ENCODE results near the gene HPSE2. TPM values are rescaled to one million over a fixed set of nuclear protein-coding genes. Genes with fewer than 3 reads are reported as not detected.

The HPSE2 gene
- total and polyA plus RNA-seq, 2 of the 8 experiments (the other 6 are each of a cell fraction or from before 2014, with no cell fraction given), result 0.41 to 0.58 TPM

DNA sequence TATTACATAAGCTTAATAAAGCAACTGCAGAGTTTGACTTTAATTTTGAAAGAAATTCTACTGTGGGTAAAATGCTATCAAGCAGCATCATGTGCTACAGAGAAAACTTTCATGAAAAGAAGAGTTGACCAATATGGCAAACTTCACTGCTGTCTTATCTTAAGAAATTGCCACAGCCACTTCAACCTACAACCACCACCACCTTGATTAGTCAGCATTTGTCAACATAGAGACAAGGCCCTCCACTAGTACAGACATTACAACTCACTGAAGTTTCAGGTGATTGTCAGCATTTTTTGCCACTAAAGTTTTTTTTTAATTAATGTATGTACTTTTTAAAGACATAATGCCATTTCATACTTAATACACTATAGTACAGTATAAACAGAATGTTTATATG is 350.3 kb downstream of the HPSE2 start:
- Histone ChIP-seq H2AFZ (ENCODE audit: low read length) (no peak overlapping the region), H3K79me1 (ENCODE audit: low read depth, low read length) (no peaks in the 10 kb centered on the region), H3K4me3 (ENCODE audit: extremely low read depth in 1 of 4, insufficient read depth in 2 of 4, low read depth in 3 of 4, low read length in 4 of 4) (no peak overlapping the region), H3K4ac (replicated peaks; ENCODE audit: insufficient read length, low read depth, low read length) (no peak overlapping the region), H2AK5ac (ENCODE audit: low read depth, low read length) (no peak overlapping the region), H3K23me2 (ENCODE audit: low read depth, low read length) (no peaks in the 10 kb centered on the region), H3K79me2 (ENCODE audit: control insufficient read depth in 1 of 2, insufficient read depth in 2 of 2, low read length in 2 of 2) (no peaks in the 10 kb centered on the region), H3K9me3 (ENCODE audit: insufficient read depth in 2 of 2, low read depth in 1 of 2, low read length in 1 of 2) (no peaks in the 10 kb centered on the region), H3K27me3 (replicated peaks in 1 of 4; ENCODE audit: control insufficient read depth in 3 of 4, extremely low read depth in 1 of 4, insufficient read depth in 3 of 4, low read length in 3 of 4) (no peaks in the 10 kb centered on the region), H4K5ac (ENCODE audit: insufficient read length, low read depth, low read length) (no peak overlapping the region), H3K27ac (ENCODE audit: low read depth, low read length) (no peak overlapping the region), H3K4me1 (replicated peaks in 1 of 4; ENCODE audit: control insufficient read depth in 3 of 4, insufficient read depth in 4 of 4, low read length in 3 of 4) (no peaks in the 10 kb centered on the region), H3K36me3 (ENCODE audit: control insufficient read depth in 2 of 4, insufficient read depth in 4 of 4, low read length in 3 of 4) (no peaks in the 10 kb centered on the region), H2BK20ac (ENCODE audit: low read length) (no peak overlapping the region), H2BK5ac (ENCODE audit: low read depth, low read length) (no peak overlapping the region), H3K14ac (ENCODE audit: insufficient read length) (no peak overlapping the region), H3K18ac (ENCODE audit: extremely low read depth, low read length) (no peak overlapping the region), H4K20me1 (replicated peaks in 1 of 2; ENCODE audit: control insufficient read depth in 1 of 2, insufficient read depth in 2 of 2, low read length in 2 of 2) (no peaks in the 10 kb centered on the region), H4K91ac (replicated peaks; ENCODE audit: insufficient read length, low read length) (no peak overlapping the region), H3K4me2 (ENCODE audit: insufficient read depth in 1 of 2, low read depth in 2 of 2, low read length in 2 of 2) (no peak overlapping the region), H2BK15ac (ENCODE audit: low read length) (no peak overlapping the region), H2BK12ac (ENCODE audit: low read depth, low read length) (no peak overlapping the region), H3K56ac (replicated peaks; ENCODE audit: insufficient read length, low read depth, low read length) (no peak overlapping the region), H4K8ac (ENCODE audit: extremely low read depth, insufficient read depth, low read length) (no peak overlapping the region), H3K9ac (replicated peaks in 1 of 4; ENCODE audit: extremely low read depth in 1 of 4, low read depth in 3 of 4, low read length in 3 of 4) (no peak overlapping the region), H2BK120ac (replicated peaks; ENCODE audit: low read depth, low read length) (no peak overlapping the region), H3K23ac (ENCODE audit: insufficient read length) (no peak overlapping the region)
- ChIA-PET POLR2A (ENCODE audit: partially characterized antibody) (no interaction called here), CTCF (ENCODE audit: partially characterized antibody) (no interaction called here)
- FAIRE-seq (no peak), DNase-seq (ENCODE audit: low read depth in 1 of 2, low spot score in 2 of 2) (no peak)
- TF ChIP-seq BACH1 (IDR thresholded peaks at IDR 0.05; ENCODE audit: low read length), result no peak
- no peak for TF ChIP-seq SUZ12 (IDR thresholded peaks at IDR 0.05; ENCODE audit: low read length)
- no peak for TF ChIP-seq CBX5 (IDR thresholded peaks at IDR 0.05; ENCODE audit: low read depth, low read length)
- TF ChIP-seq, protein P1, sequence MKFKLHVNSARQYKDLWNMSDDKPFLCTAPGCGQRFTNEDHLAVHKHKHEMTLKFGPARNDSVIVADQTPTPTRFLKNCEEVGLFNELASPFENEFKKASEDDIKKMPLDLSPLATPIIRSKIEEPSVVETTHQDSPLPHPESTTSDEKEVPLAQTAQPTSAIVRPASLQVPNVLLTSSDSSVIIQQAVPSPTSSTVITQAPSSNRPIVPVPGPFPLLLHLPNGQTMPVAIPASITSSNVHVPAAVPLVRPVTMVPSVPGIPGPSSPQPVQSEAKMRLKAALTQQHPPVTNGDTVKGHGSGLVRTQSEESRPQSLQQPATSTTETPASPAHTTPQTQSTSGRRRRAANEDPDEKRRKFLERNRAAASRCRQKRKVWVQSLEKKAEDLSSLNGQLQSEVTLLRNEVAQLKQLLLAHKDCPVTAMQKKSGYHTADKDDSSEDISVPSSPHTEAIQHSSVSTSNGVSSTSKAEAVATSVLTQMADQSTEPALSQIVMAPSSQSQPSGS (IDR thresholded peaks at IDR 0.05; ENCODE audit: low read length), result no peak
- TF ChIP-seq KDM1A (IDR thresholded peaks at IDR 0.05; ENCODE audit: borderline replicate concordance, low read length), result no peak
- TF ChIP-seq ASH2L (IDR thresholded peaks at IDR 0.05; ENCODE audit: low read length), result no peak
- no peak for TF ChIP-seq NANOG (IDR thresholded peaks at IDR 0.05; ENCODE audit: insufficient read depth, low read depth, low read length, poor library complexity, severe bottlenecking)
- TF ChIP-seq GABPA (IDR thresholded peaks at IDR 0.05; ENCODE audit: borderline replicate concordance, insufficient read depth, low read length), result no peak
- no peak for TF ChIP-seq HDAC2 (IDR thresholded peaks at IDR 0.05; ENCODE audit: borderline replicate concordance in 1 of 2, low read depth in 2 of 2, low read length in 2 of 2)
- no peak for TF ChIP-seq TAF1 (IDR thresholded peaks at IDR 0.05; ENCODE audit: low read depth, low read length)
- no peak for TF ChIP-seq MAFK (IDR thresholded peaks at IDR 0.05; ENCODE audit: low read depth, low read length)
- TF ChIP-seq EZH2 (IDR thresholded peaks at IDR 0.05; ENCODE audit: low read depth, low read length, severe bottlenecking), result no peak
- no peak for TF ChIP-seq TCF12 (IDR thresholded peaks at IDR 0.05; ENCODE audit: low read depth, low read length)
- TF ChIP-seq BCL11A (IDR thresholded peaks at IDR 0.05; ENCODE audit: low read depth in 2 of 2, low read length in 2 of 2), result no peak

All from H1 (cell line).